BJ (cell line): Measurements from ENCODE around the gene ANO2. TPM values are rescaled to one million over a fixed set of nuclear protein-coding genes. Genes with fewer than 3 reads are reported as not detected.

Experiments
- CTCF ChIA-PET: fragments of 350-600 bp; formaldehyde crosslinking; extraction: SDS; loops from one replicate; lab custom pipeline; 2021; ENCODE audit warnings: antibody characterized with exemption, inconsistent platforms; lab: Yijun Ruan, JAX
- POLR2A ChIA-PET: fragments of 300-600 bp; sonication (Branson Sonifier 250); formaldehyde crosslinking; extraction: SDS; loops from one replicate; lab custom pipeline; 2021; ENCODE audit warnings: antibody characterized with exemption; lab: Charles Lee
- DNase-seq: peaks from one replicate; pipeline ENCODE4 v3.0.0-alpha.2; 2011; ENCODE audit warnings: low read depth
- H3K27me3 ChIP-seq: 2 replicates; pipeline ENCODE4 v1.6.0; 2011; ENCODE audit warnings: low read length; ENCODE audit not compliant: control insufficient read depth, insufficient read depth
- H3K36me3 ChIP-seq: 2 replicates; pipeline ENCODE4 v1.5.1; 2011; ENCODE audit warnings: low read length; ENCODE audit not compliant: control insufficient read depth, insufficient read depth
- H3K4me3 ChIP-seq: 2 replicates; pipeline ENCODE4 v1.5.1; 2011; ENCODE audit warnings: low read depth, mild to moderate bottlenecking, control low read depth, low read length
- polyA plus RNA-seq: library from polyadenylated mRNA; depleted of rRNA; stranded (reverse); fragments of >200 nt; gene quantifications from 2 replicates; pipeline ENCODE4 v1.2.3, GENCODE V29; 2011
- TF ChIP-seq, protein P1 (sequence below): IDR thresholded peaks from 2 replicates; pipeline ENCODE4 v1.5.1; 2011; ENCODE audit warnings: low read depth, mild to moderate bottlenecking, control low read depth, inconsistent platforms, low read length, moderate library complexity; ENCODE audit not compliant: insufficient read depth

The ANO2 gene
- polyA plus RNA-seq, 1 experiment: 0.10 TPM

DNA sequence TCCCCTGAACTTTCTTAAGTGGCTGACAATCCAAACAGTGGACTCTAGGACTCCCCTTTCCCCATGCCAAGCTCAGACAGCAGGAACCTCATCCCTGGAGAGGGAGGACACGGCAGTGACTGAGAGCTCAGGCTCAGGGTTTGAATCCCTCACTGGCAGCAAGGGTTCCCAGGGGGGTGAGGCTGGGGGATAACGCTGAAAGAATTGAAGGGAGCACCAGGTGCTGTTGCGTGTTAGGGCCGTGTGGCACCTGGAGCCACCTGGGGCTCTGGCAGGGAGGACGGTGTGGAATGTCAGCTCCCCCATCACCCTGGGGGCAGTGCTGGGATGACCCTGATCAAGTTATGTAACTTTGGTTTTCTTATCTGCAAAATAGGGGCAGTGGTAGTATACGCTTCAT, 40.1 kb downstream of the ANO2 start:
- H3K27me3 ChIP-seq: no peaks in the 10 kb centered on the region; the same call in 1 of the 2 replicates
- TF ChIP-seq, protein P1, sequence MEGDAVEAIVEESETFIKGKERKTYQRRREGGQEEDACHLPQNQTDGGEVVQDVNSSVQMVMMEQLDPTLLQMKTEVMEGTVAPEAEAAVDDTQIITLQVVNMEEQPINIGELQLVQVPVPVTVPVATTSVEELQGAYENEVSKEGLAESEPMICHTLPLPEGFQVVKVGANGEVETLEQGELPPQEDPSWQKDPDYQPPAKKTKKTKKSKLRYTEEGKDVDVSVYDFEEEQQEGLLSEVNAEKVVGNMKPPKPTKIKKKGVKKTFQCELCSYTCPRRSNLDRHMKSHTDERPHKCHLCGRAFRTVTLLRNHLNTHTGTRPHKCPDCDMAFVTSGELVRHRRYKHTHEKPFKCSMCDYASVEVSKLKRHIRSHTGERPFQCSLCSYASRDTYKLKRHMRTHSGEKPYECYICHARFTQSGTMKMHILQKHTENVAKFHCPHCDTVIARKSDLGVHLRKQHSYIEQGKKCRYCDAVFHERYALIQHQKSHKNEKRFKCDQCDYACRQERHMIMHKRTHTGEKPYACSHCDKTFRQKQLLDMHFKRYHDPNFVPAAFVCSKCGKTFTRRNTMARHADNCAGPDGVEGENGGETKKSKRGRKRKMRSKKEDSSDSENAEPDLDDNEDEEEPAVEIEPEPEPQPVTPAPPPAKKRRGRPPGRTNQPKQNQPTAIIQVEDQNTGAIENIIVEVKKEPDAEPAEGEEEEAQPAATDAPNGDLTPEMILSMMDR: no peak
- ChIA-PET POLR2A (no interaction called here), CTCF (interaction anchor here (0.6 kb wide), 1 partner anchor 414 kb away, joined by 3 read pairs; no protein-coding TSS in a partner anchor)
- H3K4me3 ChIP-seq: no peak overlapping the region
- H3K36me3 ChIP-seq: no peaks in the 10 kb centered on the region
- no peak for DNase-seq

DNA sequence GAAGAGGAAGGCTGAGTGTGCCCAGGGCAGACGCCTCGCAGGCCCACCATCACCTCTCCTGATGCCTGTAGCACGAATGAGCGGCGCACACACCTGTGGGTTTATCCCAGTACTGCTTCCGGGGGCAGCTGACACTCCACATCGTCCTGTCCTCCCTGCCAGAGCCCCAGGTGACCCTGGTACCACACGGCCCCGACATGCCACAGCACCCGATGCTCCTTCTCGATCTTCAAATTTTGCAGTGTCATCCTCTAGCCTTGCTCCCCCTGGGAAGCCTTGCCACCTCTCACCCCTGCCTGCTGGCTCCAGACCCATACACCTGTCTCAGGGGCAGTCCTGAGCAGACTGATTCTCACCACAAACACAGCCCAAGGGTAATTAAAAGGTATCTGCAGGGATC, 40.6 kb downstream of the ANO2 start:
- TF ChIP-seq, protein P1: no peak
- CTCF ChIA-PET: interaction anchor here (0.6 kb wide), 1 partner anchor 414 kb away, joined by 3 read pairs; no protein-coding TSS in a partner anchor
- no peak for DNase-seq

DNA sequence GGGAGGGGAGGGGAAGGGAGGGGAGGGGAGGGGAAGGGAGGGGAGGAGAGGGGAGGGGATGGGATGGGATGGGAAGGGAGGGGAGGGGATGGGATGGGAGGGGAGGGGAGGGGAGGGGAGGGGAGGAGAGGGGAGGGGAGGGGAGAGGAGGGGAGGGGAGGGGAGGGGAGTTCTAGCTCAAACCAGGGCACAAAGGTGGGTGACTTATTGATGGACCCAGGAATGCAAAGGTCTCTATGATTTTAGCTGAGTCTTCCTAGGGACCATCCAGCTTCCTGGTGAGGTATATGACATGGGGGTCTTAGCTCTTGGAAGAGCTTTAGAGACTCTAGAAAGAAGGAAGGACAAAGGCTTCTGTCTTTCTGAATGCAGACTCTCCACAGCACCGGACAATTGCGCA, 42.3 kb downstream of the ANO2 start:
- Histone ChIP-seq H3K36me3 (no peaks in the 10 kb centered on the region), H3K27me3 (no peaks in the 10 kb centered on the region; the same call in 1 of the 2 replicates), H3K4me3 (no peak overlapping the region)
- no peak for DNase-seq
- ChIA-PET POLR2A (no interaction called here), CTCF (interaction anchor here (1.6 kb wide), 1 partner anchor 158 kb away, joined by 3 read pairs; no protein-coding TSS in a partner anchor)
- TF ChIP-seq, protein P1: no peak

More for the DNA sequence above, 40.6 kb downstream of the ANO2 start:
- Histone ChIP-seq H3K27me3 (no peaks in the 10 kb centered on the region; the same call in 1 of the 2 replicates), H3K4me3 (no peak overlapping the region), H3K36me3 (no peaks in the 10 kb centered on the region)
- POLR2A ChIA-PET: no interaction called here

DNA sequence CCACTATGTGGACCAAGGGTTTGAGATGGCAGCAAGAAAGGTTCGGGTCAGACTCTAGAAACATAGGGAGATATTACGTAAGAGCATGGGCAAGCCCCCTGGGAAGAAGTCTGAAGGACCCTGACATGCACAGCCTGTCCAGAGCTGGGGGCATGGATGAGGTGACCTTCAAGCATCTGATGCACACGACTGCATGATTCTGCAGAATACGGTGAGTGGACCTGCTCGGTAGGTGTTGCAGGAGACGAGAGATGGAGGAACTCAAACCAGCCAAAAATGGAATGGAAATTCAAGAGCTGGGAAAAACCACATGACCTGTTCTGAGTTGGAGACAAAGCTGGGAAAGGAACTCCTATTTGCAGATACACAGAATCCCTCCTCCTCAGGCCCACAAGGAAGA, 43.6 kb downstream of the ANO2 start:
- Histone ChIP-seq H3K36me3 (no peaks in the 10 kb centered on the region), H3K27me3 (no peaks in the 10 kb centered on the region; the same call in 1 of the 2 replicates), H3K4me3 (no peak overlapping the region)
- CTCF ChIA-PET: interaction anchor here (1.6 kb wide), 1 partner anchor 157 kb away, joined by 3 read pairs; no protein-coding TSS in a partner anchor
- POLR2A ChIA-PET: no interaction called here
- no peak for DNase-seq
- TF ChIP-seq, protein P1: no peak

DNA sequence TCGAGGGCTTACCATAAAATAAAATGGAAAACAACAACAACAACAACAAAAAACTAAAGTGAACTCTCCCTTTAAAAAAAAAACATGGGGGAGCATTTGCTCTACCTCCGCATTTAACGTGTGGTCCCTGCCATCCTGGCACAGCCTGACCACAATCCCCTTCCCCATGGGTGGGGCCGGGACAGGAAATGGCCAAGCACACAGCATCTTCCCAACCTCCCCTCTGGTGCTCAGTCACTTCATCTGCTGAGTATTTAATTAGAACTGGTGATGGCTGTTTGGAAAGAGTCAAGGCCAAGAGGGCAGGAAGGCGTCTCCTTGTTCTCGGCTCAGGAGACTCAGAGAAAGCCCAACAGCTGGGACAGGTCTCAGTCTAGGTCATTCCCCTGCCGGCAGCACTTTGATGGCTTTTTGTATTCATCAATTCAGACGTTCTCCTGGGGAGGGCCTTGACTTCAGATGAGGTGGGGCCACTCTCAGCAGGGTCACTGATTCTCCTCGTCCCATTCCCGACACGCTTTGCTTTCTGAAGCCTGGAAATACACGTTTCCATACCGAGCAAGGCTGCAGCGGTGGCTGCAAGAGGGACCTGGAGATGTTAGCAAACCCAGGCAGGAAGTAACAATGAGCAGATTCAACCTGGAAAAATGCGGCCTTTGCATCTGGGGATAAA, 44.4 kb downstream of the ANO2 start:
- POLR2A ChIA-PET: no interaction called here
- no peaks in the 10 kb centered on the region; the same call in 1 of the 2 replicates for H3K27me3 ChIP-seq
- TF ChIP-seq, protein P1: no peak
- no peak overlapping the region for H3K4me3 ChIP-seq
- H3K36me3 ChIP-seq: no peaks in the 10 kb centered on the region
- DNase-seq: no peak
- CTCF ChIA-PET: no interaction called here
